ENCODE measurements around the gene ZBBX. TPM values are rescaled to one million over a fixed set of nuclear protein-coding genes. Genes with fewer than 3 reads are reported as not detected.

The ZBBX gene
- total and polyA plus RNA-seq, 10 of the 15 experiments (the other 5 are each of a cell fraction or from before 2014, with no cell fraction given): 0.01 to 0.34 (median 0.17) TPM; not detected in 6

GRCh38 chr3:167380004-167380689 is at the start of gene ZBBX (continued):
- TF ChIP-seq E4F1 (IDR thresholded peaks at IDR 0.05; ENCODE audit: borderline replicate concordance, partially characterized antibody): no peak
- TF ChIP-seq ASH2L (IDR thresholded peaks at IDR 0.05; ENCODE audit: borderline replicate concordance, low read depth): no peak
- TF ChIP-seq CHD4 (IDR thresholded peaks at IDR 0.05): no peak
- peak; percentile 66; the same call in 1 of the 2 replicates for TF ChIP-seq CHD2 (IDR thresholded peaks at IDR 0.05; ENCODE audit: borderline replicate concordance, low read depth, low read length)
- no peak for TF ChIP-seq BHLHE40 (IDR thresholded peaks at IDR 0.05; ENCODE audit: borderline replicate concordance in 1 of 2, low read depth in 2 of 2, low read length in 1 of 2)
- TF ChIP-seq NFYB (IDR thresholded peaks at IDR 0.05; ENCODE audit: insufficient read depth, low read depth, low read length): no peak
- no peak for TF ChIP-seq PBX3 (IDR thresholded peaks at IDR 0.05; ENCODE audit: insufficient replicate concordance, low read depth, low read length)
- TF ChIP-seq ZSCAN29 (IDR thresholded peaks at IDR 0.05): no peak
- TF ChIP-seq RBBP5 (conservative IDR thresholded peaks at IDR 0.05): no peak
- no peak for TF ChIP-seq CEBPZ (IDR thresholded peaks at IDR 0.05; ENCODE audit: low read depth, low read length)
- TF ChIP-seq ZBTB11 (CRISPR knock-in tag; IDR thresholded peaks at IDR 0.05): no peak
- no peak for TF ChIP-seq PAX5 (IDR thresholded peaks at IDR 0.05; ENCODE audit: borderline replicate concordance, low read depth, low read length)
- TF ChIP-seq RCOR1 (conservative IDR thresholded peaks at IDR 0.05; ENCODE audit: low read depth, low read length): no peak
- TF ChIP-seq RELA (IDR thresholded peaks at IDR 0.05; ENCODE audit: borderline replicate concordance, partially characterized antibody): peak; percentile 90
- peak; percentile 73 for TF ChIP-seq YY1 (IDR thresholded peaks at IDR 0.05; ENCODE audit: low read depth, low read length)
- no peak for TF ChIP-seq CBX5 (IDR thresholded peaks at IDR 0.05; ENCODE audit: low read depth)
- TF ChIP-seq SREBF1 (IDR thresholded peaks at IDR 0.05; ENCODE audit: low read length): no peak
- peak; percentile 94 for TF ChIP-seq SIN3A (IDR thresholded peaks at IDR 0.05; ENCODE audit: low read depth, low read length)
- no peak for TF ChIP-seq SREBF2 (IDR thresholded peaks at IDR 0.05; ENCODE audit: low read length)
